ENCODE results near the gene C3orf80.

The C3orf80 gene

DNA sequence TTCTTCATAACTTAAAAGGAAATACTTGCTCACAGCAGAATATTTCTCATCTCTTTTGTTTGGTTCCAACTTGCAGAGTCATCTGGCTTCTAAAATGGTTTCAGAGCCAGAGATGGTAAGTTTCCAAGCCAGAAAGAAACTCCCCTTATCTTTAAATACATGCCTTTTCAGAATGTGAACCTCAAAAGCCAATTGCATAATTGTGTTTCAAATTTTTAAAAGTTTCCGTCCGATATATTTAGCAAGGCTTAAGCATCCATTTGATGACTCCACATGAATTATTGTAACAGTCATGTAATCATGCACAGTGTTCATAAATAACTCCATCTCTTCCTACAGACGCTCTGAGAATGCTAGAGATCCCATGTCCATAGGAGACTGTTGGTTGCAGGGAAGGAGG lies 40.6 kb upstream of the C3orf80 start:
- no peak for TF ChIP-seq EZH2phosphoT487 (IDR thresholded peaks at IDR 0.05; ENCODE audit: borderline replicate concordance, low read length)
- TF ChIP-seq, protein P1, sequence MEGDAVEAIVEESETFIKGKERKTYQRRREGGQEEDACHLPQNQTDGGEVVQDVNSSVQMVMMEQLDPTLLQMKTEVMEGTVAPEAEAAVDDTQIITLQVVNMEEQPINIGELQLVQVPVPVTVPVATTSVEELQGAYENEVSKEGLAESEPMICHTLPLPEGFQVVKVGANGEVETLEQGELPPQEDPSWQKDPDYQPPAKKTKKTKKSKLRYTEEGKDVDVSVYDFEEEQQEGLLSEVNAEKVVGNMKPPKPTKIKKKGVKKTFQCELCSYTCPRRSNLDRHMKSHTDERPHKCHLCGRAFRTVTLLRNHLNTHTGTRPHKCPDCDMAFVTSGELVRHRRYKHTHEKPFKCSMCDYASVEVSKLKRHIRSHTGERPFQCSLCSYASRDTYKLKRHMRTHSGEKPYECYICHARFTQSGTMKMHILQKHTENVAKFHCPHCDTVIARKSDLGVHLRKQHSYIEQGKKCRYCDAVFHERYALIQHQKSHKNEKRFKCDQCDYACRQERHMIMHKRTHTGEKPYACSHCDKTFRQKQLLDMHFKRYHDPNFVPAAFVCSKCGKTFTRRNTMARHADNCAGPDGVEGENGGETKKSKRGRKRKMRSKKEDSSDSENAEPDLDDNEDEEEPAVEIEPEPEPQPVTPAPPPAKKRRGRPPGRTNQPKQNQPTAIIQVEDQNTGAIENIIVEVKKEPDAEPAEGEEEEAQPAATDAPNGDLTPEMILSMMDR (IDR thresholded peaks at IDR 0.05; ENCODE audit: low read depth, low read length, poor library complexity, severe bottlenecking): no peak
- Histone ChIP-seq H3K27me3 (ENCODE audit: control insufficient read depth, low read length) (no peaks in the 10 kb centered on the region), H3K4me1 (ENCODE audit: control insufficient read depth, low read length) (peaks cover 21% of the 10 kb centered on the region), H3K79me2 (ENCODE audit: control insufficient read depth, low read length) (no peaks in the 10 kb centered on the region), H3K27ac (ENCODE audit: low read depth, low read length) (no peak overlapping the region), H3K9me2 (replicated peaks; ENCODE audit: control insufficient read depth, low read length) (no peaks in the 10 kb centered on the region), H3K4me3 (ENCODE audit: low read length) (no peak overlapping the region), H4K20me1 (ENCODE audit: control insufficient read depth, insufficient read depth, low read depth, low read length) (no peaks in the 10 kb centered on the region), H3K9me3 (ENCODE audit: control insufficient read depth, insufficient read depth, low read length) (no peaks in the 10 kb centered on the region), H3K4me2 (ENCODE audit: low read length) (no peak overlapping the region), H3F3A (ENCODE audit: control insufficient read depth, insufficient read depth) (no peaks in the 10 kb centered on the region), H3K36me3 (ENCODE audit: control insufficient read depth, low read length) (no peaks in the 10 kb centered on the region)

DNA sequence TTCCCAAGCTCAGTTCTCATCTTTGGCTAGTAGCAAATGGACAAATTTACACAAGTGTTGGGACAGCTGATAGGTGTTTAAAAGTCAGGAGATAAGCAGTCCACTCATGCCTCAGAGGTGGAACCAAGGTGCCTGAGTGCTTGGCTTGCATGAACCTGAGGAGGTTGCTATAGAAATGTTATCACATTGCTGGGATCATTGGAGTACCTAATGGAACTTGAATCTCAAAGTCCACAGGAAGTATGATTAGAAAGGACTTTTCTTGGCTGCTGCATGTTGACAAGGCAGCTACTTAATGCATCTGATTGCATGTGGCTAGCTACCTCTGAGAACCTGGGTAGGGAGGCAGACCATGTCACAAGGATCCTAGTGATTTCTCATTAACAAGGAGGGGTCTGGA lies 39.5 kb upstream of the C3orf80 start:
- no peak for TF ChIP-seq EZH2phosphoT487 (IDR thresholded peaks at IDR 0.05; ENCODE audit: borderline replicate concordance, low read length)
- TF ChIP-seq, protein P1 (IDR thresholded peaks at IDR 0.05; ENCODE audit: low read depth, low read length, poor library complexity, severe bottlenecking): no peak
- H3K4me1 ChIP-seq (ENCODE audit: control insufficient read depth, low read length): peaks cover 21% of the 10 kb centered on the region
- no peaks in the 10 kb centered on the region for H3F3A ChIP-seq (ENCODE audit: control insufficient read depth, insufficient read depth)
- no peaks in the 10 kb centered on the region for H3K9me3 ChIP-seq (ENCODE audit: control insufficient read depth, insufficient read depth, low read length)
- no peak overlapping the region for H3K27ac ChIP-seq (ENCODE audit: low read depth, low read length)
- no peaks in the 10 kb centered on the region for H3K79me2 ChIP-seq (ENCODE audit: control insufficient read depth, low read length)
- H3K36me3 ChIP-seq (ENCODE audit: control insufficient read depth, low read length): no peaks in the 10 kb centered on the region
- H3K9me2 ChIP-seq (replicated peaks; ENCODE audit: control insufficient read depth, low read length): no peaks in the 10 kb centered on the region
- no peak overlapping the region for H3K4me2 ChIP-seq (ENCODE audit: low read length)
- no peaks in the 10 kb centered on the region for H3K27me3 ChIP-seq (ENCODE audit: control insufficient read depth, low read length)
- H4K20me1 ChIP-seq (ENCODE audit: control insufficient read depth, insufficient read depth, low read depth, low read length): no peaks in the 10 kb centered on the region
- H3K4me3 ChIP-seq (ENCODE audit: low read length): no peak overlapping the region

DNA sequence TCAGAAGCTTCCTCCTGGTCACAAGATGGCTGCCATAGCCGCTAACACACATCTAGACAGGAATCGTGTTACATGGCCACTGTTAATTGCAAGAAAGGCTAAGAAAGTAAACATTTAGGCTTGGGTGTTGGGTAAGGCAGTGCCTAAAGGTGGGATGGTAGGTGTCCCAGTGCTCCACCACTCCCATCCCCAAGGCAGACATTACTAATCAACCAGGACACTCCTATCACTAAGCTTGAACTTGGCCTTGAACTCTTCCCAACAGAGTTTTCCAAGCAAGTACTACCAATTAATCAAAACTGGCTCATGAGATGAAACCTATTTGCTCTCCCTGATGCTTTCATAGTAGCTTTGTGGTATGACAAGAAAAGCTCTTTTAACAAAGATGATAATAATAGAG lies 37.9 kb upstream of the C3orf80 start:
- no peaks in the 10 kb centered on the region for H3K79me2 ChIP-seq (ENCODE audit: control insufficient read depth, low read length)
- H3K36me3 ChIP-seq (ENCODE audit: control insufficient read depth, low read length): no peaks in the 10 kb centered on the region
- no peak overlapping the region for H3K4me2 ChIP-seq (ENCODE audit: low read length)
- no peaks in the 10 kb centered on the region for H3F3A ChIP-seq (ENCODE audit: control insufficient read depth, insufficient read depth)
- H3K9me2 ChIP-seq (replicated peaks; ENCODE audit: control insufficient read depth, low read length): no peaks in the 10 kb centered on the region
- no peaks in the 10 kb centered on the region for H4K20me1 ChIP-seq (ENCODE audit: control insufficient read depth, insufficient read depth, low read depth, low read length)
- H3K27ac ChIP-seq (ENCODE audit: low read depth, low read length): no peak overlapping the region
- no peaks in the 10 kb centered on the region for H3K9me3 ChIP-seq (ENCODE audit: control insufficient read depth, insufficient read depth, low read length)
- H3K27me3 ChIP-seq (ENCODE audit: control insufficient read depth, low read length): no peaks in the 10 kb centered on the region
- peaks cover 21% of the 10 kb centered on the region for H3K4me1 ChIP-seq (ENCODE audit: control insufficient read depth, low read length)
- H3K4me3 ChIP-seq (ENCODE audit: low read length): no peak overlapping the region
- TF ChIP-seq, protein P1 (IDR thresholded peaks at IDR 0.05; ENCODE audit: low read depth, low read length, poor library complexity, severe bottlenecking): no peak
- TF ChIP-seq EZH2phosphoT487 (IDR thresholded peaks at IDR 0.05; ENCODE audit: borderline replicate concordance, low read length): no peak
